ENCODE results near the gene LILRB5. TPM values are rescaled to one million over a fixed set of nuclear protein-coding genes. Genes with fewer than 3 reads are reported as not detected.
"Not testable (repeated sequence)": the region's sequence is repeated elsewhere in the genome, so short reads cannot be mapped to it uniquely, and the experiment has no call there.

LILRB5 gene
- total RNA-seq, 3 donors from 2014 or later = 2.0 to 46.4 (median 4.8) TPM

- H3K36me3 ChIP-seq; H3K9me3 ChIP-seq; H3K4me1 ChIP-seq; intact Hi-C loops (cut with DNase I; ENCODE audit: low total_unique reads); H3K27me3 ChIP-seq; H3K27ac ChIP-seq; DNase-seq (ENCODE audit: low spot score in 2 of 2); H3K4me3 ChIP-seq: not testable (repeated sequence)
These were observed 35.1 kb downstream of the LILRB5 start for GRCh38 chr19:54221947-54222346.

GRCh38 chr19:54219702-54220101 is 37.4 kb downstream of the LILRB5 start:
- H3K27me3 ChIP-seq; H3K9me3 ChIP-seq; H3K4me3 ChIP-seq; DNase-seq (ENCODE audit: low spot score in 2 of 2); intact Hi-C loops (cut with DNase I; ENCODE audit: low total_unique reads); H3K27ac ChIP-seq; H3K36me3 ChIP-seq; H3K4me1 ChIP-seq: not testable (repeated sequence)

- no peak for DNase-seq (ENCODE audit: low spot score in 2 of 2)
- H3K27ac ChIP-seq = no peak overlapping the region
- no peaks in the 10 kb centered on the region for H3K36me3 ChIP-seq
- H3K27me3 ChIP-seq = peaks cover 0 to 7% of the 10 kb centered on the region in 2 donors
- H3K4me3 ChIP-seq = no peak overlapping the region
- no peaks in the 10 kb centered on the region for H3K4me1 ChIP-seq
- intact Hi-C loops (cut with DNase I; ENCODE audit: low total_unique reads) = no loop called here
- TF ChIP-seq POLR2A (IDR thresholded peaks at IDR 0.05) (no peak), POLR2AphosphoS5 (IDR thresholded peaks at IDR 0.05) (no peak), CTCF (IDR thresholded peaks at IDR 0.05) (no peak)
- no peaks in the 10 kb centered on the region for H3K9me3 ChIP-seq
These were observed 38.0 kb downstream of the LILRB5 start for GRCh38 chr19:54218960-54219661.

- DNase-seq (ENCODE audit: low spot score in 2 of 2) = no peak
- no peaks in the 10 kb centered on the region for H3K36me3 ChIP-seq
- H3K27ac ChIP-seq = no peak overlapping the region
- no peak for TF ChIP-seq POLR2AphosphoS5 (IDR thresholded peaks at IDR 0.05)
- TF ChIP-seq CTCF (IDR thresholded peaks at IDR 0.05) = no peak
- no peak for TF ChIP-seq POLR2A (IDR thresholded peaks at IDR 0.05)
- H3K9me3 ChIP-seq = no peaks in the 10 kb centered on the region
- H3K4me1 ChIP-seq = no peaks in the 10 kb centered on the region
- H3K4me3 ChIP-seq = no peak overlapping the region
- peaks cover 0 to 7% of the 10 kb centered on the region in 2 donors for H3K27me3 ChIP-seq
- intact Hi-C loops (cut with DNase I; ENCODE audit: low total_unique reads) = no loop called here
These were observed 38.8 kb downstream of the LILRB5 start for GRCh38 chr19:54218259-54218658.

- DNase-seq (ENCODE audit: low spot score in 2 of 2); H3K36me3 ChIP-seq; H3K4me1 ChIP-seq; intact Hi-C loops (cut with DNase I; ENCODE audit: low total_unique reads); H3K27ac ChIP-seq; H3K9me3 ChIP-seq; H3K27me3 ChIP-seq; H3K4me3 ChIP-seq: not testable (repeated sequence)
These were observed 39.4 kb downstream of the LILRB5 start for GRCh38 chr19:54217517-54218247.

- intact Hi-C loops (cut with DNase I; ENCODE audit: low total_unique reads) = no loop called here
- H3K27me3 ChIP-seq = no peaks in the 10 kb centered on the region
- TF ChIP-seq CTCF (IDR thresholded peaks at IDR 0.05) = no peak
- TF ChIP-seq POLR2A (IDR thresholded peaks at IDR 0.05) = no peak
- TF ChIP-seq POLR2AphosphoS5 (IDR thresholded peaks at IDR 0.05) = no peak
- H3K9me3 ChIP-seq = no peaks in the 10 kb centered on the region
- no peak overlapping the region for H3K4me3 ChIP-seq
- no peaks in the 10 kb centered on the region for H3K36me3 ChIP-seq
- H3K27ac ChIP-seq = no peak overlapping the region
- no peak for DNase-seq (ENCODE audit: low spot score in 2 of 2)
- H3K4me1 ChIP-seq = no peaks in the 10 kb centered on the region
These were observed 40.2 kb downstream of the LILRB5 start for GRCh38 chr19:54216869-54217268.

GRCh38 chr19:54214734-54215133 is 42.3 kb downstream of the LILRB5 start:
- DNase-seq (ENCODE audit: low spot score in 2 of 2); H3K27ac ChIP-seq; H3K27me3 ChIP-seq; H3K4me3 ChIP-seq; H3K36me3 ChIP-seq; H3K4me1 ChIP-seq; H3K9me3 ChIP-seq; intact Hi-C loops (cut with DNase I; ENCODE audit: low total_unique reads): not testable (repeated sequence)

GRCh38 chr19:54214217-54214616 is 42.9 kb downstream of the LILRB5 start:
- H3K27ac ChIP-seq; H3K4me3 ChIP-seq; H3K27me3 ChIP-seq; H3K4me1 ChIP-seq; DNase-seq (ENCODE audit: low spot score in 2 of 2); intact Hi-C loops (cut with DNase I; ENCODE audit: low total_unique reads); H3K36me3 ChIP-seq; H3K9me3 ChIP-seq: not testable (repeated sequence)

All from breast epithelium (tissue), 4 donors.